ENCODE measurements around the gene ARHGAP26. TPM values are rescaled to one million over a fixed set of nuclear protein-coding genes. Genes with fewer than 3 reads are reported as not detected.

The ARHGAP26 gene
- total RNA-seq, 1 experiment from 2014 or later: 65.5 TPM

GRCh38 chr5:142722146-142722545 lies 48.0 kb upstream of the ARHGAP26 start:
- ATAC-seq: no peak
- peaks cover 21% of the 10 kb centered on the region for H3K4me1 ChIP-seq (ENCODE audit: control insufficient read depth, insufficient read depth, low read length)
- no peaks in the 10 kb centered on the region for H3K27me3 ChIP-seq (ENCODE audit: control insufficient read depth, insufficient read depth, low read length)
- POLR2A ChIA-PET: no interaction called here
- no peak for DNase-seq (ENCODE audit: low read depth, low spot score)
- intact Hi-C loops (cut with micrococcal nuclease; ENCODE audit: unreplicated experiment) (no loop called here), in situ Hi-C loops (cut with HindIII; ENCODE audit: low pct_unique_long_range_greater_than_20kb, low sequenced_read_pairs) (no loop called here)
- no TSS peak for BruUV-seq (replicated peaks)
- no peak overlapping the region for H3K4me3 ChIP-seq (ENCODE audit: low read depth in 2 of 2, low read length in 2 of 2)
- peak overlapping the region; percentile 49; the same call in 1 of the 2 replicates for H3K27ac ChIP-seq (ENCODE audit: low read length)
- H3K9me3 ChIP-seq (ENCODE audit: control insufficient read depth, insufficient read depth, low read depth, low read length): no peaks in the 10 kb centered on the region
- H3K36me3 ChIP-seq (ENCODE audit: control insufficient read depth, insufficient read depth, low read length): no peaks in the 10 kb centered on the region
- TF ChIP-seq REST (IDR thresholded peaks at IDR 0.05; ENCODE audit: insufficient read depth in 1 of 2, low read depth in 2 of 2, low read length in 1 of 2) (no peak), SIN3A (IDR thresholded peaks at IDR 0.05; ENCODE audit: borderline replicate concordance, insufficient read depth, low read depth, low read length) (no peak), POLR2AphosphoS5 (IDR thresholded peaks at IDR 0.05; ENCODE audit: low read depth, low read length) (no peak), CTCF (IDR thresholded peaks at IDR 0.05) (no peak), TCF7L2 (IDR thresholded peaks at IDR 0.05; ENCODE audit: low read depth, low read length) (no peak)
- CTCF ChIA-PET: interaction anchor here (1.2 to 1.3 kb wide), 2 partner anchors 66 to 167 kb away, joined by 3 read pairs; no protein-coding TSS in a partner anchor

GRCh38 chr5:142722896-142723295 lies 47.3 kb upstream of the ARHGAP26 start:
- BruUV-seq (replicated peaks): no TSS peak
- Histone ChIP-seq H3K9me3 (ENCODE audit: control insufficient read depth, insufficient read depth, low read depth, low read length) (no peaks in the 10 kb centered on the region), H3K4me3 (ENCODE audit: low read depth in 2 of 2, low read length in 2 of 2) (no peak overlapping the region), H3K27ac (ENCODE audit: low read length) (peak overlapping the region; percentile 26; the same call in 1 of the 2 replicates), H3K36me3 (ENCODE audit: control insufficient read depth, insufficient read depth, low read length) (no peaks in the 10 kb centered on the region), H3K4me1 (ENCODE audit: control insufficient read depth, insufficient read depth, low read length) (peaks cover 17% of the 10 kb centered on the region), H3K27me3 (ENCODE audit: control insufficient read depth, insufficient read depth, low read length) (no peaks in the 10 kb centered on the region)
- CTCF ChIA-PET: interaction anchor here (1.2 to 1.5 kb wide), 2 partner anchors 67 to 166 kb away, joined by 3 to 5 read pairs; no protein-coding TSS in a partner anchor
- intact Hi-C loops (cut with micrococcal nuclease; ENCODE audit: unreplicated experiment): no loop called here
- peak; percentile 62 for ATAC-seq
- POLR2A ChIA-PET: no interaction called here
- in situ Hi-C loops (cut with HindIII; ENCODE audit: low pct_unique_long_range_greater_than_20kb, low sequenced_read_pairs): no loop called here
- no peak for DNase-seq (ENCODE audit: low read depth, low spot score)
- no peak for TF ChIP-seq TCF7L2 (IDR thresholded peaks at IDR 0.05; ENCODE audit: low read depth, low read length)
- no peak for TF ChIP-seq REST (IDR thresholded peaks at IDR 0.05; ENCODE audit: insufficient read depth in 1 of 2, low read depth in 2 of 2, low read length in 1 of 2)
- TF ChIP-seq POLR2AphosphoS5 (IDR thresholded peaks at IDR 0.05; ENCODE audit: low read depth, low read length): no peak
- no peak for TF ChIP-seq SIN3A (IDR thresholded peaks at IDR 0.05; ENCODE audit: borderline replicate concordance, insufficient read depth, low read depth, low read length)
- TF ChIP-seq CTCF (IDR thresholded peaks at IDR 0.05): no peak
